ENCODE measurements around the gene IL17RC. TPM values are rescaled to one million over a fixed set of nuclear protein-coding genes. Genes with fewer than 3 reads are reported as not detected.
"Not testable (repeated sequence)": the region's sequence is repeated elsewhere in the genome, so short reads cannot be mapped to it uniquely, and the experiment has no call there.

The IL17RC gene
- total RNA-seq, 1 donor from 2014 or later: 17.1 TPM

- DNase-seq (ENCODE audit: low spot score, unreplicated experiment): no peak
- Mint-ChIP-seq H3K27me3 (no peaks in the 10 kb centered on the region), H3K4me3 (ENCODE audit: low read depth) (no peak overlapping the region), H3K27ac (peak overlapping the region; percentile 81), H3K4me1 (ENCODE audit: low read depth) (peaks cover 30% of the 10 kb centered on the region), H3K36me3 (ENCODE audit: insufficient read depth) (peaks cover 9% of the 10 kb centered on the region), H3K9me3 (ENCODE audit: low read depth) (no peaks in the 10 kb centered on the region)
- TF ChIP-seq CTCF (IDR thresholded peaks at IDR 0.05; ENCODE audit: unreplicated experiment): no peak
Measured at GRCh38 chr3:9897408-9898372, 19.2 kb upstream of the IL17RC start.

GRCh38 chr3:9898467-9899241 is 18.2 kb upstream of the IL17RC start:
- Mint-ChIP-seq H3K4me3 (ENCODE audit: low read depth) (no peak overlapping the region), H3K9me3 (ENCODE audit: low read depth) (no peaks in the 10 kb centered on the region), H3K4me1 (ENCODE audit: low read depth) (peaks cover 35% of the 10 kb centered on the region), H3K27ac (peak overlapping the region; percentile 81), H3K36me3 (ENCODE audit: insufficient read depth) (peaks cover 6% of the 10 kb centered on the region), H3K27me3 (no peaks in the 10 kb centered on the region)
- no peak for TF ChIP-seq CTCF (IDR thresholded peaks at IDR 0.05; ENCODE audit: unreplicated experiment)
- DNase-seq (ENCODE audit: low spot score, unreplicated experiment): no peak

GRCh38 chr3:9899289-9899791 is 17.6 kb upstream of the IL17RC start:
- Mint-ChIP-seq H3K27me3 (no peaks in the 10 kb centered on the region), H3K4me1 (ENCODE audit: low read depth) (peaks cover 35% of the 10 kb centered on the region), H3K36me3 (ENCODE audit: insufficient read depth) (peaks cover 5% of the 10 kb centered on the region), H3K9me3 (ENCODE audit: low read depth) (no peaks in the 10 kb centered on the region), H3K27ac (peak overlapping the region; percentile 20), H3K4me3 (ENCODE audit: low read depth) (no peak overlapping the region)
- no peak for DNase-seq (ENCODE audit: low spot score, unreplicated experiment)
- no peak for TF ChIP-seq CTCF (IDR thresholded peaks at IDR 0.05; ENCODE audit: unreplicated experiment)

- peak overlapping the region; percentile 45 for H3K27ac Mint-ChIP-seq
- H3K4me1 Mint-ChIP-seq (ENCODE audit: low read depth): peaks cover 35% of the 10 kb centered on the region
- DNase-seq (ENCODE audit: low spot score, unreplicated experiment); H3K36me3 Mint-ChIP-seq (ENCODE audit: insufficient read depth); H3K9me3 Mint-ChIP-seq (ENCODE audit: low read depth); H3K4me3 Mint-ChIP-seq (ENCODE audit: low read depth); H3K27me3 Mint-ChIP-seq: not testable (repeated sequence)
Measured at GRCh38 chr3:9900965-9901415, 15.9 kb upstream of the IL17RC start.

GRCh38 chr3:9901967-9902366 is 14.9 kb upstream of the IL17RC start:
- H3K4me3 Mint-ChIP-seq (ENCODE audit: low read depth): no peak overlapping the region
- no peak for TF ChIP-seq CTCF (IDR thresholded peaks at IDR 0.05; ENCODE audit: unreplicated experiment)
- no peaks in the 10 kb centered on the region for H3K36me3 Mint-ChIP-seq (ENCODE audit: insufficient read depth)
- peaks cover 34% of the 10 kb centered on the region for H3K4me1 Mint-ChIP-seq (ENCODE audit: low read depth)
- H3K27me3 Mint-ChIP-seq: no peaks in the 10 kb centered on the region
- H3K27ac Mint-ChIP-seq: no peak overlapping the region
- no peaks in the 10 kb centered on the region for H3K9me3 Mint-ChIP-seq (ENCODE audit: low read depth)
- no peak for DNase-seq (ENCODE audit: low spot score, unreplicated experiment)

All from progenitor cell of endocrine pancreas (in vitro differentiated cells).